Measurements from ENCODE around the gene GATD1. TPM values are rescaled to one million over a fixed set of nuclear protein-coding genes. Genes with fewer than 3 reads are reported as not detected.

The GATD1 gene
- total RNA-seq, 4 donors from 2014 or later, result 20.2 to 38.7 (median 21.6) TPM

GRCh38 chr11:773830-774229, 3.5 kb downstream of the GATD1 start:
- intact Hi-C loops (cut with DNase I), result no loop called here
- WGBS, 2 donors, result 78% methylated on average over 4 of the region's 9 CpGs; no CpG with 5 or more reads in 1 of the 2 donors
- Histone ChIP-seq H3K4me3 (no peak overlapping the region), H3K9me3 (no peaks in the 10 kb centered on the region), H3K4me1 (peaks cover 26 to 62% (median 26%) of the 10 kb centered on the region in 3 donors), H3K27ac (peak overlapping the region in 1 of 4 donors; percentile 20), H3K27me3 (no peaks in the 10 kb centered on the region), H3K36me3 (peaks cover 9 to 61% (median 27%) of the 10 kb centered on the region in 3 donors)
- TF ChIP-seq CTCF (IDR thresholded peaks at IDR 0.05), result no peak
- no peak for TF ChIP-seq POLR2A (IDR thresholded peaks at IDR 0.05)
- no peak for DNase-seq

- Histone ChIP-seq H3K9me3 (no peaks in the 10 kb centered on the region), H3K27ac (peak overlapping the region in 1 of 4 donors; percentile 20), H3K4me3 (no peak overlapping the region), H3K27me3 (no peaks in the 10 kb centered on the region), H3K4me1 (peaks cover 22 to 58% (median 23%) of the 10 kb centered on the region in 3 donors), H3K36me3 (peaks cover 9 to 65% (median 27%) of the 10 kb centered on the region in 3 donors)
- TF ChIP-seq CTCF (IDR thresholded peaks at IDR 0.05), result no peak
- TF ChIP-seq POLR2A (IDR thresholded peaks at IDR 0.05), result no peak
- WGBS, 2 donors, result 100% methylated on average over 1 to 2 of the region's 5 CpGs
- intact Hi-C loops (cut with DNase I), result no loop called here
- no peak for DNase-seq
Measured at GRCh38 chr11:773425-773824, 3.9 kb downstream of the GATD1 start.

- Histone ChIP-seq H3K4me3 (no peak overlapping the region), H3K27me3 (no peaks in the 10 kb centered on the region), H3K27ac (no peak overlapping the region), H3K4me1 (peaks cover 17 to 51% (median 18%) of the 10 kb centered on the region in 3 donors), H3K36me3 (peaks cover 9 to 72% (median 27%) of the 10 kb centered on the region in 3 donors), H3K9me3 (no peaks in the 10 kb centered on the region)
- WGBS, 2 donors, result 80 to 93% methylated on average over 1 to 11 of the region's 34 CpGs
- intact Hi-C loops (cut with DNase I), result no loop called here
- DNase-seq, result no peak
- TF ChIP-seq CTCF (IDR thresholded peaks at IDR 0.05), result no peak
- TF ChIP-seq POLR2A (IDR thresholded peaks at IDR 0.05), result no peak
Measured at GRCh38 chr11:772429-773390, 4.6 kb downstream of the GATD1 start.

- H3K27ac ChIP-seq, result no peak overlapping the region
- H3K4me3 ChIP-seq, result no peak overlapping the region
- TF ChIP-seq POLR2A (IDR thresholded peaks at IDR 0.05) (no peak), CTCF (IDR thresholded peaks at IDR 0.05) (no peak)
- intact Hi-C loops (cut with DNase I), result no loop called here
- H3K4me1 ChIP-seq, result peaks cover 17 to 48% (median 18%) of the 10 kb centered on the region in 3 donors
- H3K9me3 ChIP-seq, result no peaks in the 10 kb centered on the region
- H3K36me3 ChIP-seq, result peaks cover 9 to 82% (median 27%) of the 10 kb centered on the region in 3 donors
- WGBS, 2 donors, result 43 to 100% methylated on average over 1 to 2 of the region's 15 CpGs
- no peak for DNase-seq
- no peaks in the 10 kb centered on the region for H3K27me3 ChIP-seq
Measured at GRCh38 chr11:771617-772204, 5.6 kb downstream of the GATD1 start.

All from esophagus squamous epithelium (tissue), 5 donors.